Chondrocyte (in vitro differentiated cells): ENCODE results near the gene TTC21B. TPM values are rescaled to one million over a fixed set of nuclear protein-coding genes. Genes with fewer than 3 reads are reported as not detected.

Source experiments
- DNase-seq: peaks from one replicate; pipeline ENCODE4 v3.0.0; 2021; ENCODE audit warnings: mixed read lengths, low spot score
- H3K27ac Mint-ChIP-seq: one replicate; pipeline ENCODE4 v1.8.0; 2021; ENCODE audit warnings: mild to moderate bottlenecking, moderate library complexity, mixed read lengths; ENCODE audit not compliant: unreplicated experiment
- H3K27me3 Mint-ChIP-seq: 2 replicates; pipeline ENCODE4 v1.8.0; 2021; ENCODE audit warnings: low read depth, mixed read lengths
- H3K36me3 Mint-ChIP-seq: 2 replicates; pipeline ENCODE4 v1.8.0; 2021; ENCODE audit warnings: low read depth, mixed read lengths
- H3K4me1 Mint-ChIP-seq: 2 replicates; pipeline ENCODE4 v1.8.0; 2021; ENCODE audit warnings: low read depth, mild to moderate bottlenecking, mixed read lengths
- H3K4me3 Mint-ChIP-seq: one replicate; pipeline ENCODE4 v1.8.0; 2021; ENCODE audit warnings: mild to moderate bottlenecking, moderate library complexity, mixed read lengths; ENCODE audit not compliant: unreplicated experiment
- H3K9me3 Mint-ChIP-seq: 2 replicates; pipeline ENCODE4 v1.8.0; 2021; ENCODE audit warnings: low read depth, mixed read lengths
- total RNA-seq: library from RNA; stranded (reverse); gene quantifications from 3 replicates; pipeline ENCODE4 v1.2.1, GENCODE V29; 2021
- TF ChIP-seq, protein P1 (sequence below): fragments of 200-600 bp; sonication (generic); IDR thresholded peaks from 2 replicates; pipeline ENCODE4 v1.5.0; 2021; ENCODE audit warnings: antibody characterized with exemption, mild to moderate bottlenecking, moderate library complexity

TTC21B gene
- total RNA-seq, 1 donor from 2014 or later: 12.7 TPM

DNA sequence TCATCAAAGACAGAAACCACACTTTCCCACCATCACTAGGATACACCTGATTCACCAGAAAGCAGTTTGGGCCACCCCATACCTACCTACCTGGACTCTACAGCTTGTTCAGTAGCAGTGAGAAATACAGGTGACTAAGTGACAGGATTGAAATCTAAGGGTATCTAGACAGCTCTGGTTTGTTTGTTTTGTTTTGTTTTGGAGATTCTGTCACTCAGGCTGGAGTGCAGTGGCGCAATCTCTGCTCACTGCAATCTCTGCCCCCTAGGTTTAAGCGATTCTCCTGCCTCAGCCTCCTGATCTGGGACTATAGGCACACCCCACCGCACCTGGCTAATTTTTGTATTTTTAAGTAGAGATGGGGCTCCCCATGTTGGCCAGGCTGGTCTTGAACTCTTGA lies 3.1 kb downstream of the TTC21B start:
- Mint-ChIP-seq H3K9me3 (no peaks in the 10 kb centered on the region), H3K27me3 (no peaks in the 10 kb centered on the region), H3K4me1 (peaks cover 11% of the 10 kb centered on the region), H3K27ac (no peak overlapping the region), H3K36me3 (peaks cover 5% of the 10 kb centered on the region), H3K4me3 (no peak overlapping the region)
- no peak for DNase-seq
- TF ChIP-seq, protein P1, sequence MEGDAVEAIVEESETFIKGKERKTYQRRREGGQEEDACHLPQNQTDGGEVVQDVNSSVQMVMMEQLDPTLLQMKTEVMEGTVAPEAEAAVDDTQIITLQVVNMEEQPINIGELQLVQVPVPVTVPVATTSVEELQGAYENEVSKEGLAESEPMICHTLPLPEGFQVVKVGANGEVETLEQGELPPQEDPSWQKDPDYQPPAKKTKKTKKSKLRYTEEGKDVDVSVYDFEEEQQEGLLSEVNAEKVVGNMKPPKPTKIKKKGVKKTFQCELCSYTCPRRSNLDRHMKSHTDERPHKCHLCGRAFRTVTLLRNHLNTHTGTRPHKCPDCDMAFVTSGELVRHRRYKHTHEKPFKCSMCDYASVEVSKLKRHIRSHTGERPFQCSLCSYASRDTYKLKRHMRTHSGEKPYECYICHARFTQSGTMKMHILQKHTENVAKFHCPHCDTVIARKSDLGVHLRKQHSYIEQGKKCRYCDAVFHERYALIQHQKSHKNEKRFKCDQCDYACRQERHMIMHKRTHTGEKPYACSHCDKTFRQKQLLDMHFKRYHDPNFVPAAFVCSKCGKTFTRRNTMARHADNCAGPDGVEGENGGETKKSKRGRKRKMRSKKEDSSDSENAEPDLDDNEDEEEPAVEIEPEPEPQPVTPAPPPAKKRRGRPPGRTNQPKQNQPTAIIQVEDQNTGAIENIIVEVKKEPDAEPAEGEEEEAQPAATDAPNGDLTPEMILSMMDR: no peak

- Mint-ChIP-seq H3K4me3 (no peak overlapping the region), H3K4me1 (no peaks in the 10 kb centered on the region), H3K9me3 (no peaks in the 10 kb centered on the region), H3K27me3 (no peaks in the 10 kb centered on the region), H3K27ac (no peak overlapping the region), H3K36me3 (peaks cover 30% of the 10 kb centered on the region)
- TF ChIP-seq, protein P1: no peak
- no peak for DNase-seq
These were observed 11.7 kb downstream of the TTC21B start for GRCh38 chr2:165941827-165942226.

- Mint-ChIP-seq H3K4me1 (no peaks in the 10 kb centered on the region), H3K27ac (peak overlapping the region; percentile 34), H3K9me3 (no peaks in the 10 kb centered on the region), H3K36me3 (peaks cover 33% of the 10 kb centered on the region), H3K27me3 (no peaks in the 10 kb centered on the region), H3K4me3 (no peak overlapping the region)
- TF ChIP-seq, protein P1: no peak
- DNase-seq: no peak
These were observed 15.3 kb downstream of the TTC21B start for GRCh38 chr2:165938237-165938636.

DNA sequence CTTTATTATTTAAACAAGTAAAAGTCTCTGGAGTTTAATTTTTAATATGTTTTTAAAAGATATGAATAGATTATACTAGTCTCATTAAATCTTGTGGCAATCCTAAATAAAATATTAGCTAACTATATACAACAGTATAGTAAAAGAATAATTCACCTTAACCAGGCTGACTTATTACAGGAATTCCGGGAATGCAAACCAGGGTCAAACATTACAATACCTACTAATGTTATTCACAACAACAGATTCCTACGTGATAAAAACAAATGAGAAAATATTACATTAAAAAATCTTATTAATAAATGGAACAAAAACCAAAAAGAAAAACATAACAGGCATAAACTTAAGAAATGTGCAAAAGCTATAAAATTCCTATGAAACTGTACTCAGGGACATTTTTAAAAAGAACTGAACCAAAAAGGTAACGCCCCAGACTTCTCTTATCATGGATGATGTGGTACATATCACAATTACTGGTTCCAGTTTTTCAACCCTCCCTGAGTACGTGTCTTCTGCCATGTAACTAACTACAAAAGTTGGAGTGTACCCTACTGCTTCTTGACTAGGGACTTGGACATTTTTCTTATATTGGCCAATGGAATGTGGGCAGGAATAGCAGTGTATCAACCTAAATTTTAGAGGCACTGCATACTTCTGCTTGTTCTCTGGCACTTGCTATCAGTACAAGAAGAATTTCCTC lies 20.2 kb downstream of the TTC21B start:
- Mint-ChIP-seq H3K4me1 (no peaks in the 10 kb centered on the region), H3K27ac (no peak overlapping the region), H3K9me3 (no peaks in the 10 kb centered on the region), H3K27me3 (no peaks in the 10 kb centered on the region), H3K4me3 (no peak overlapping the region), H3K36me3 (peaks cover 16% of the 10 kb centered on the region)
- no peak for DNase-seq
- TF ChIP-seq, protein P1: no peak

GRCh38 chr2:165927774-165928173 lies 25.8 kb downstream of the TTC21B start:
- H3K4me1 Mint-ChIP-seq: no peaks in the 10 kb centered on the region
- TF ChIP-seq, protein P1: no peak
- no peak for DNase-seq
- H3K27ac Mint-ChIP-seq: no peak overlapping the region
- H3K36me3 Mint-ChIP-seq: peaks cover 17% of the 10 kb centered on the region
- H3K4me3 Mint-ChIP-seq: no peak overlapping the region
- H3K27me3 Mint-ChIP-seq: no peaks in the 10 kb centered on the region
- H3K9me3 Mint-ChIP-seq: no peaks in the 10 kb centered on the region
